GM19452 (cell line): ENCODE measurements around the gene ZNF428.
A peak's percentile ranks its signal among the peaks of the same experiment; 100 is the strongest.
"Not testable (repeated sequence)": the region's sequence is repeated elsewhere in the genome, so short reads cannot be mapped to it uniquely, and the experiment has no call there.

Source experiments
- ATAC-seq: cut with Tn5 transposase; IDR thresholded peaks from one replicate; pipeline ENCODE4 v1.9.1; 2021; ENCODE audit not compliant: unreplicated experiment

The ZNF428 gene, protein sequence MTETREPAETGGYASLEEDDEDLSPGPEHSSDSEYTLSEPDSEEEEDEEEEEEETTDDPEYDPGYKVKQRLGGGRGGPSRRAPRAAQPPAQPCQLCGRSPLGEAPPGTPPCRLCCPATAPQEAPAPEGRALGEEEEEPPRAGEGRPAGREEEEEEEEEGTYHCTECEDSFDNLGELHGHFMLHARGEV

GRCh38 chr19:43619262-43620060 lies at the start of gene ZNF428:
ZNF428 (minus strand) TSS chr19:43619629; CDS start chr19:43614304, 5,325 bp downstream.
- ATAC-seq: peak; percentile 85

DNA sequence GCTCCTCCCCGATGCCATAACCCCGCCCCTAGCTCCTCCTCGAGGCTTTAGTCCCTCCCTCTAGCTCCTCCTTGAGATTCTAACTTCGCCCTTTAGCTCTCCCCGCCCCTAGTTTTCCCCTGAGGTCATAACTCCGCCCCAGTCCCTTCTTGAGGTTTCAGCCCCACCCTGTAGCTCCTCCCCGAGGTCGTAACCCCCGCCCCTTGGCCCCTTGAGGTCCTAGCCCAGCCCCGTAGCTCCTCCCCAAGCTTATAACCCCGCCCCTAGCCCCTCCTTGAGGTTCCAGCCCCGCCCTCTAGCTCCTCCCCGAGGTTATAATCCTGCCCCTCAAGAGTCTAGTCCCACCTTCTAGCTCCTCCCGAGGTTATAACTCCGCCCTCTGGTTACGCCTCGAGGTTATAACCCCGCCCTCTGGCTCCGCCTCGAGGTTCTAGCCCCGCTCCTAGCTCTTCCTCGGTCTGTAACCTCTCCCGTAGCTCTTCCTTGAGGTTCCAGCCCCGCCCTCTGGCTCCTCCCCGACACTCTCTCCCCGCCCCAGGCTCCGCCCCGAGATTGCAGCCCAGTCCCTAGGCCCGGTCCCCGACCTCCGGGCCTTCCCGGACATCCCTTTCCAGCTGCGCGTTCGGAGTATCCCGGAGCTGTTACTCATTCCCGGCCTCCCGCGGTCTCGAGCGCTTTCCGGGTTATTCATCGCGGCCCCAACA lies 49.1 kb upstream of the ZNF428 start:
- peak; percentile 84 for ATAC-seq

GRCh38 chr19:43667876-43668405 lies 48.5 kb upstream of the ZNF428 start:
- ATAC-seq: no peak

GRCh38 chr19:43667126-43667875 lies 47.9 kb upstream of the ZNF428 start:
- no peak for ATAC-seq

DNA sequence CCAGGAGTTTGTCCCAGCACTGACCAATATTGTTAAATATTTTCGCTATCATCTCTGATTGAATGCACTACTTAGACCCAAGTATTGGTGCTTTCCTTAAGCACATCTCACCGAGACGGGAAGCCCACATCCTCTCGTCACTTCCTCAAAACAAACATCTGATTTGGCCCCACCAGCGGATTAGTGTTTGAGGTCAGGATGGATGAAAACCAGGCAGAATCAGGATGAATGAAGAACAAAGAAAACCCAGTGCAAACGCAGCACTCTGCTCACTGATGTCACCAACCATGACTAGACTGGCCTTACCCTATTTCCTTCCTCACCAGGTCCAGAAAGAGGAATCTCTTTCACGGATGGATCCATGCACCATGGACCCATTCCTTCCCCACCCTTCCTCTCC lies 44.6 kb upstream of the ZNF428 start:
- ATAC-seq: no peak

- no peak for ATAC-seq
Observed at GRCh38 chr19:43662487-43662886, 43.1 kb upstream of the ZNF428 start.

DNA sequence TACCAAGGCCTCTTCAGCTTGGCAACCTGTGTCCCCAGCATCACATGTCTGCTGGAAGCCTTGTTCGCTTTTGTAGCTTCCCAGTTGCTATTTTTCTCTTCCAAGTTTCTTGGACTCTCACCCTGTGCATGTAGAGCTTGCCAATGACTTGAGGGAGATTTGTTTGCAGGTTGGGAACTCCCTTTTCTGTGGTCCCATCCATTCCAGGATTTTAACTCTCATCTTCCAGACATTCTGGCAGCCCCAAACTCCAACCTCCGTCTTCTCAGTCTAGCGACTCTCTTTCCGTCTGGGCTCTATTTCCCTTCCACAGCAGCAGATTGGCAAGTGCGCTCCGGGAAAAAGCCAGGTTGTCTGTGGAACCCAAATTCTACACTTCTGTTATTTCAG lies 41.5 kb upstream of the ZNF428 start:
- no peak for ATAC-seq

DNA sequence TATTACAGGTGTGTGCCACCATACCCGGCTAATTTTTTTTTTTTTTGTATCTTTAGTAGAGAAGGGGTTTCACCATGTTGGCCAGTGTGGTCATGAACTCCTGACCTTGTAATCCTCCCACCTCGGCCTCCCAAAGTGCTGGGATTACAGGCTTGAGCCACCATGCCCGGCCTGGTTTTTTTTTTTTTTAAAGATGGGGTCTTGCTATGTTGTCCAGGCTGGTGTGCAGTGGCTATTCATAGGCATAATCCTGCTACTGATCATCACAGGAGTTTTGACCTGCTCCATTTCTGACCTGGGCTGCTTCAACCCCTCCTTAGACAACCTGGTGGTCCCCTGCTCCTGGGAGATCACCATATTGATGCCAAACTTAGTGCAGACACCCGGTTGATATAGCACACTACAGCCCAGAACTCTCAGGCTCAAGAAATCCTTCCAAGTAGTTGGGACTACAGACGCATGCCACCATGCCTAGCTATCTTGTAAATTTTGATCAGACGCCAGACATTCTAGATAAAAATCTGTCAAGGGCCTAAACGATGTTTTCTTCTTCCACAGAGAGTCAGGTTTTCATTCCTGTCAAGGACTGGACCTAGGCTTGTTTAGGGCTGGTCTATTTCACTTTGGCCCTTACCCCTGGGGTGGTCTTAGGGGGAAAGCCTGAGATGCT lies 41.0 kb upstream of the ZNF428 start:
- ATAC-seq: no peak

DNA sequence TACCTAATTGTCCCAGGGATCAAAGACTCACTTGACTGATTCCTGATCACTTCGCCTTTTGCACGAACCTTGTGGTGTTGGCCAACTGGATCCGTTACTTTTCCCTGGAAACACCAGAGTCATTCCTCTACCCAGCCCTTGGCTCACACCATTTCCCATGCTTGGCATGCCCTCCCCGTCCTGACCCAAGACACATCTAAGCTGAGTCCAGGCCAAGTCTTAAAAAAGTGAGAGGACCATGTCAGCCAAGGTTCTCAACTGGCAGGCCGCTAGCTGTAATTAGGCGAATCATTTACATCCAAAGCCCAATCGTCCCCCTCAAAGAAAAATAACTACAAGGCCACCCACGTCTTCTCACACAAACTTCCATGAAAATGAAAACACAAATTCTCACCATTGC lies 39.1 kb upstream of the ZNF428 start:
- ATAC-seq: no peak

DNA sequence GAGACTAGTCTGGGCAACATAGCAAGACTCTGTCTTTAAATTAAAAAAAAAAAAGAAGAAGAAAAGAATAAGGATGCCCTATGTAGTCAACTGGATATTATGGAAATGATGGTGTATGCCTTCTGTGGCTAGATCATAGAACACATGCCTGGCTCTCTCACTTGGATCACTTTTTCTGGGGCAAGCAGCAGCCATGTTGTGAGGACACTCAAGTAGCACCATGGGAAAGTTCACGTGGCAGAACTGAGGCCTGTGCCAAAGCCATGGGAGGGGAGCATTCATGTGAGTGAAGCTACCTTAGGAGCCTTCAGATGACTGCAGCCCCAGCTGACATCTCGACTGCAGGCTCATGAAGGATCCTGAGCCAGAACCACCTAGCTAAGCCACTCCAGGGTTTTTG lies 38.6 kb upstream of the ZNF428 start:
- ATAC-seq: no peak

DNA sequence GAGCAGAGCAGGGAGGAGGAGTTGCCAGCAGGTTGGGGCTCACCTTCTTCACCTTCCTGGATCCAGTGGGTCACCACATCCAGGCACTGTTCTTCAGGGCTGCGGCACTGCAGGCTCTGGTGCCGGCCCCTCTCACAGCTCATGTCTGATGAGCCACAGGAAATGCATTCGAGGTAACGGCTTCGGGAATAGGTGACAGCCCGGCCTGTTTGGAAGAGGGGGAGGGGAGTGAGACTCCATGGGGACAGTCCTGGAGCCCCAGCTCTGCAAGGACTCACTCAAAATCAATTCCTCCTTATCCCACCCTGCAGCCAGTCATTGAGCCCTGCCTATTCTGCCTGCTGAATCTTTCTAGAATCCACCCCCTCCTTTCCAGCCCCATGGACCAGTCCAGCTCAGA lies 37.0 kb upstream of the ZNF428 start:
- no peak for ATAC-seq

DNA sequence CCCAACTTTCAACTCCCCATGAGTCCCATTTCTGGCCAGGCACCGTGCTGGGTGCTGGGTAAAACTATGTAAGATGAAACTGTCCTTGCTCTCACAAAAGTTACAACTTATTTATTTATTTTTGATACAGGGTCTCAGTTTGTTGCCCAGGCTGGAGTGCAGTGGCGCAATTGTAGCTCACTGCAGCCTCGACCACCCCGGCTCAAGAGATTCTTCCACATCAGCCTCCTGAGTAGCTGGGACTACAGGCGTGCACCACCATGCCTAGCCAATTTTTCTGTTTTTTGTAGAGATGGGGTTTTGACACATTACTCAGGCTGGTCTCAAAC lies 33.1 kb upstream of the ZNF428 start:
- ATAC-seq: no peak

DNA sequence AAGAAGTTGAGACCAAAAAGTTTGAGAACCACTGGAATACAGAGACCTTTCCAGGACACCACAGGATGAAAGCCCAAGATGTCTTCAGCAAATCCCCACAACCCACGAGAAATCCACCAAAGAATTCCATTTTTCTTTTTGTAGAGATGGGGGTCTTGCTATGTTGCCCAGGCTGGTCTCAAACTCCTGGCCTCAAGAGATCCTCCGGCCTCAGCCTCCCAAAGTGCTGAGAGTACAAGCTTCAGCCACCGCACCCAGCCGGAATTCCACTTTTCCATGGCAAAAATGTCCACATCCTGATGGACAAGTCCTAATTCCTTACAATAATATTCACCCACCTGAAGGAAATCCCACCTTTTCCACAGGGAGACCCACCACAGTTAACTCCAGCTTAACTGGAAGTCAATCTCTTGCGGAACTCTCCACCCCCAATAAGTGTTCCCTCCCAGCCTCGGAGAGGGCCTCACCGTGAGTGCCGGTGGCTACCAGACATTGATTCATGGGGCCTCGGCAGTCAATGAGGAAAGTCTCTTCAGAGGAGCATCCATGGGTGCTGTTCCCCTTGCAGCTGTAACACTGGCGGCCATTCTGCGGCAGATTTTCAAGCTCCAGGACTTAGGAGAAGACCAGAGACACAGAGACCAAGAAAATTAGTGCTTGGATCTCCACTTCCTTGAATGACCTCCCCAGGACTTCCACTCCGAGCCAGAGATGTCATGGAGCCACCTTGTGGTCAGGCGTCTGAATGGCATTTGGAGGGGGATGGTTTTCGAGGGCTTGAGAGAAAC lies 32.5 kb upstream of the ZNF428 start:
- ATAC-seq: no peak

DNA sequence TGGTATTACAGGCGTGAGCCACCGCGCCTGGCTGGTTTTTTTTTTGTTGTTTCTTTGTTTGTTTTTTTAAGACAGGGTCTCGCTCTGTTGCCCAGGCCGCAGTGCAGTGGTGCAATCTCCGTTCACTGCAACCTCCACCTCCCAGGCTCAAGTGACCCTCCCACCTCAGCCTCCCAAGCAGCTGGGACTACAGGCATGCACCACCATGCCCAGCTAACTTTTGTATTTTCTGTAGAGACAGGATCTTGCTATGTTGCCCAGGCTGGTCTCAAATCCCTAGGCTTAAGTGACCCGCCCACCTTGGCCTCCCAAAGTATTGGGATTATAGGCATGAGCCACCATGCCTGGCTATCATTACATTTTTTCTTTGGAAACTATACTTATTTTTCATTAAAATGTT lies 30.8 kb upstream of the ZNF428 start:
- ATAC-seq: not testable (repeated sequence)

GRCh38 chr19:43649514-43649913 lies 30.1 kb upstream of the ZNF428 start:
- ATAC-seq: no peak

- no peak for ATAC-seq
Observed at GRCh38 chr19:43648633-43649032, 29.2 kb upstream of the ZNF428 start.

DNA sequence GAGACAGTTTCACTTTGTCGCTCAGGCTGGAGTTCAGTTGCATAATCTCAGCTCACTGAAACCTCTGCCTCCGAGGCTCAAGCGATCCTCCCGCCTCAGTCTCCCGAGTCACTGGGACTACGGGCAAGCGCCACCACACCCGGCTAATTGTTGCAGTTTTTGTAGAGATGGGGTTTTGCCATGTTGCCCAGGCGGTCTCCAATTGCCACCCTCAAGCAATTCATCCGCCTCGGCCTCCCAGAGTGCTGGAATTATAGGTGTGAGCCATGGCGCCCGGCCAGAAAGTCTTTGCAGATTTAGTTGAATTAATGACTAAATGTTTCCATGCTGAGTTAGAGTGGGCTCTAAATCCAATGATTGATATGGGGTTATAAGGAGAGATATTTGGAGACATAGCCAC lies 24.8 kb upstream of the ZNF428 start:
- no peak for ATAC-seq

DNA sequence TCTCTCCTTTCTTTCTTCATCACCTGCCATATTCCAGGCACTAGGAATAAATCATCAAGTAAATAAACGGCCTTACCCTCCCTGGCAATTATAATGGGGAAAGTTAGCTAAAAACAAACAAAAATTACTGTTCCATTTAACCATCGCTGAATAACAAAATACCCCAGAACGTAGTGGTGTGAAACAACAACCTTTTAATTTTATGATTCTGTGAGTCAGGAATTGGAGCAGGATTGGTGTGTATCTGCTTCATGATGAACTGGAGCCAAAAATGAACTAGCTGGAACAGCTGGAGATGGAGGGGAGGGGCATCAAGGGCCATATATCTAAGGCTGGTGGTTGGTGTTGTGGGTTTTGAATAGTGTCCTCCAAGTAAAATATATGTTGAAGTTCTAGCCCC lies 23.9 kb upstream of the ZNF428 start:
- ATAC-seq: no peak

GRCh38 chr19:43642531-43642930 lies 23.1 kb upstream of the ZNF428 start:
- ATAC-seq: no peak

DNA sequence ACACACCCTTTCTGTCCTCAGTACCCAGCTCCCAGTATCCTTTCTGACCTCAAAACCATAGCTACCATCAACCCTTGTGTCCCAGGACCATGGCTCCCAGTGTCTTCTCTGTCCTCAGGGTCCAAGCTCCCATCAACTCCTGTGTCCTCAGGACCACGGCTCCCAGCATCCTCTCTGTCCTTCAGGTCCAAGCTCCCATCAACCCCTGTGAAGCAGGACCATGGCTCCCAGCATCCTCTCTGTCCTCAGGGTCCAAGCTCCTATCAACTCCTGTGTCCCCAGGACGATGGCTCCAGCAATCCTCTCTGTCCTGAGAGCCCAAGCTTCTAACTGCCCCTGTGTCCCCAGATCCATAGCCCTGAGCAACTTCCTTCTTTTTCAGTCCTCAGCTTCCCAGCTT lies 21.9 kb upstream of the ZNF428 start:
- ATAC-seq: no peak
